Measurements from ENCODE around the gene BLVRB. TPM values are rescaled to one million over a fixed set of nuclear protein-coding genes. Genes with fewer than 3 reads are reported as not detected.

BLVRB gene
- total and polyA plus RNA-seq, 10 of the 15 experiments (the other 5 are each of a cell fraction or from before 2014, with no cell fraction given), result 6.3 to 53.3 (median 27.8) TPM

DNA sequence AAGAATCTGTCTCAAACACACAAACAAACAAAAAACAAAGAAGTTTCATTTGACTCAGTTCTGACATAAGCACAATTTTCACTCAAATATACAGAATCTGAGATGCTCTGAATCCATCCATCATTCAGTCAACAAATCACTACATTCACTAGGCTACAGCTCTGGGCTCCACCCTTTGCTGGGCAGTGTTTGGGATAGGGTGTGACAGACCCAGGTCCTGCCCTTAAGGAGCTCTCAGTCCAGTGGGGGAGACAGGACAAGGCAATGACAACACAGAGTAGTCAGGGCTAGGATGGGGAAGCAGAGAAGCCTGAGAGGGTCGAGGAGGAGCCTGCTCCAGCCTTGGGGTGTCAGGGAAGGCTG, 46.5 kb upstream of the BLVRB start:
- DNase-seq (ENCODE audit: low read depth, low spot score), result no peak
- no peak overlapping the region for H2AFZ ChIP-seq (ENCODE audit: control insufficient read depth, low read depth, low read length)
- ChIA-PET SMC1A (ENCODE audit: uncharacterized antibody, unreplicated experiment) (no interaction called here), RAD21 (ENCODE audit: unreplicated experiment) (no interaction called here), CTCF (no interaction called here), POLR2A (no interaction called here)
- H3K4me2 ChIP-seq (ENCODE audit: control insufficient read depth, insufficient read depth), result no peak overlapping the region
- no peak for ATAC-seq
- no peaks in the 10 kb centered on the region for H3K9me3 ChIP-seq (replicated peaks; ENCODE audit: control insufficient read depth, insufficient read depth, low read length)
- no peaks in the 10 kb centered on the region for H3K4me1 ChIP-seq (ENCODE audit: control insufficient read depth, insufficient read depth, low read length)
- in situ Hi-C loops (cut with MboI), result no loop called here
- 0% methylated on average over 1 of the region's 1 CpG for WGBS (ENCODE audit: insufficient coverage, insufficient replicate concordance, low lambda C conversion rate, missing lambda C conversion rate)
- no peak overlapping the region for H3K9ac ChIP-seq (ENCODE audit: control insufficient read depth, insufficient read depth, low read length)
- H4K20me1 ChIP-seq (ENCODE audit: control insufficient read depth, insufficient read depth), result no peaks in the 10 kb centered on the region
- H3K27me3 ChIP-seq (replicated peaks in 1 of 2; ENCODE audit: control insufficient read depth in 2 of 2, insufficient read depth in 2 of 2, low read length in 1 of 2), result peaks cover 5 to 7% of the 10 kb centered on the region in 2 experiments; a peak in 3 of 4 replicates
- TF ChIP-seq TCF3 (IDR thresholded peaks at IDR 0.05; ENCODE audit: borderline replicate concordance, insufficient read depth, low read depth, low read length), result no peak
- peak; percentile 20 for TF ChIP-seq USF1 (IDR thresholded peaks at IDR 0.05; ENCODE audit: borderline replicate concordance, extremely low read length, insufficient read depth, low read depth, low read length)
- no peaks in the 10 kb centered on the region for H3K36me3 ChIP-seq (ENCODE audit: control insufficient read depth in 2 of 2, insufficient read depth in 2 of 2, low read length in 1 of 2)
- H3K79me2 ChIP-seq (ENCODE audit: control insufficient read depth, insufficient read depth, low read length), result no peaks in the 10 kb centered on the region
- H3K4me3 ChIP-seq, result no peak overlapping the region
- intact Hi-C loops (cut with micrococcal nuclease; ENCODE audit: unreplicated experiment), result no loop called here
- no peak overlapping the region for H3K27ac ChIP-seq (ENCODE audit: control insufficient read depth, insufficient read depth)
- BruUV-seq (replicated peaks), result no TSS peak
- FAIRE-seq, result no peak

DNA sequence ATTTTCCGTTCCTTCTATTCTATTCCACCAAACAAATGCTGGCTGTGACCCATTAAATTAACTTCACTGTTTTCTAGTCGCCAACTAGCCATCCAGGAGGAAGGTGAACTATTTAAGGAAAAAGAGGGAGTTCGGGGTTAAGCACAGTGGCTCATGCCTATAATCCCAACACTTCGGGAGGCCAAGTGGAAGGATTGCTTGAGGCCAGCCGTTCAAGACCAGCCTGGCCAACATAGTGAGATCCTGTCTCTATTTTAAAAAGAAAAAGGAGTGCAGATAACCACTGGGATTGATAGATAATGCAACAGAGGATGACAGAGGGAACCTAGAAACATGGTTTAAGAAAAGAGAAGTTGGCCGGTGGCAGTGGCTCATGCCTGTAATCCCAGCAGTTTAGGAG, 45.9 kb upstream of the BLVRB start:
- TF ChIP-seq SMC3 (IDR thresholded peaks at IDR 0.05; ENCODE audit: borderline replicate concordance, low read length) (no peak), ZNF274 (IDR thresholded peaks at IDR 0.05; ENCODE audit: insufficient read depth, insufficient read length) (no peak), NFXL1 (IDR thresholded peaks at IDR 0.05; ENCODE audit: borderline replicate concordance) (no peak), ETV6 (conservative IDR thresholded peaks at IDR 0.05 in 1 of 2, IDR thresholded peaks at IDR 0.05 in 1 of 2; ENCODE audit: borderline replicate concordance in 1 of 2, low read depth in 1 of 2) (no peak)
- TF ChIP-seq, protein P1, sequence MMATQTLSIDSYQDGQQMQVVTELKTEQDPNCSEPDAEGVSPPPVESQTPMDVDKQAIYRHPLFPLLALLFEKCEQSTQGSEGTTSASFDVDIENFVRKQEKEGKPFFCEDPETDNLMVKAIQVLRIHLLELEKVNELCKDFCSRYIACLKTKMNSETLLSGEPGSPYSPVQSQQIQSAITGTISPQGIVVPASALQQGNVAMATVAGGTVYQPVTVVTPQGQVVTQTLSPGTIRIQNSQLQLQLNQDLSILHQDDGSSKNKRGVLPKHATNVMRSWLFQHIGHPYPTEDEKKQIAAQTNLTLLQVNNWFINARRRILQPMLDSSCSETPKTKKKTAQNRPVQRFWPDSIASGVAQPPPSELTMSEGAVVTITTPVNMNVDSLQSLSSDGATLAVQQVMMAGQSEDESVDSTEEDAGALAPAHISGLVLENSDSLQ (IDR thresholded peaks at IDR 0.05), result no peak
- TF ChIP-seq, protein P2, sequence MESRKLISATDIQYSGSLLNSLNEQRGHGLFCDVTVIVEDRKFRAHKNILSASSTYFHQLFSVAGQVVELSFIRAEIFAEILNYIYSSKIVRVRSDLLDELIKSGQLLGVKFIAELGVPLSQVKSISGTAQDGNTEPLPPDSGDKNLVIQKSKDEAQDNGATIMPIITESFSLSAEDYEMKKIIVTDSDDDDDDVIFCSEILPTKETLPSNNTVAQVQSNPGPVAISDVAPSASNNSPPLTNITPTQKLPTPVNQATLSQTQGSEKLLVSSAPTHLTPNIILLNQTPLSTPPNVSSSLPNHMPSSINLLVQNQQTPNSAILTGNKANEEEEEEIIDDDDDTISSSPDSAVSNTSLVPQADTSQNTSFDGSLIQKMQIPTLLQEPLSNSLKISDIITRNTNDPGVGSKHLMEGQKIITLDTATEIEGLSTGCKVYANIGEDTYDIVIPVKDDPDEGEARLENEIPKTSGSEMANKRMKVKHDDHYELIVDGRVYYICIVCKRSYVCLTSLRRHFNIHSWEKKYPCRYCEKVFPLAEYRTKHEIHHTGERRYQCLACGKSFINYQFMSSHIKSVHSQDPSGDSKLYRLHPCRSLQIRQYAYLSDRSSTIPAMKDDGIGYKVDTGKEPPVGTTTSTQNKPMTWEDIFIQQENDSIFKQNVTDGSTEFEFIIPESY (IDR thresholded peaks at IDR 0.05), result no peak
- Histone ChIP-seq H3K4me3 (no peak overlapping the region), H3K27me3 (replicated peaks in 1 of 2; ENCODE audit: control insufficient read depth in 2 of 2, insufficient read depth in 2 of 2, low read length in 1 of 2) (peaks cover 5 to 7% of the 10 kb centered on the region in 2 experiments; a peak in 3 of 4 replicates), H3K79me2 (ENCODE audit: control insufficient read depth, insufficient read depth, low read length) (no peaks in the 10 kb centered on the region), H3K4me2 (ENCODE audit: control insufficient read depth, insufficient read depth) (no peak overlapping the region), H3K4me1 (ENCODE audit: control insufficient read depth, insufficient read depth, low read length) (no peaks in the 10 kb centered on the region), H3K36me3 (ENCODE audit: control insufficient read depth in 2 of 2, insufficient read depth in 2 of 2, low read length in 1 of 2) (no peaks in the 10 kb centered on the region), H4K20me1 (ENCODE audit: control insufficient read depth, insufficient read depth) (no peaks in the 10 kb centered on the region), H3K27ac (ENCODE audit: control insufficient read depth, insufficient read depth) (no peak overlapping the region), H3K9ac (ENCODE audit: control insufficient read depth, insufficient read depth, low read length) (no peak overlapping the region), H3K9me3 (replicated peaks; ENCODE audit: control insufficient read depth, insufficient read depth, low read length) (no peaks in the 10 kb centered on the region), H2AFZ (ENCODE audit: control insufficient read depth, low read depth, low read length) (no peak overlapping the region)
- ATAC-seq, result no peak
- no peak for DNase-seq (ENCODE audit: low read depth, low spot score)
- SMC1A ChIA-PET (ENCODE audit: uncharacterized antibody, unreplicated experiment), result no interaction called here
- CTCF ChIA-PET, result no interaction called here
- BruUV-seq (replicated peaks), result no TSS peak
- FAIRE-seq, result no peak
- in situ Hi-C loops (cut with MboI) (no loop called here), intact Hi-C loops (cut with micrococcal nuclease; ENCODE audit: unreplicated experiment) (no loop called here)
- WGBS (ENCODE audit: insufficient coverage, insufficient replicate concordance, low lambda C conversion rate, missing lambda C conversion rate), result 43% methylated on average over 6 of the region's 6 CpGs
- RAD21 ChIA-PET (ENCODE audit: unreplicated experiment), result no interaction called here
- POLR2A ChIA-PET, result interaction anchor here (0.6 kb wide), 1 partner anchor 83 kb away, joined by 5 read pairs; no protein-coding TSS in a partner anchor

Measured in GM12878 (cell line).